H1 (cell line): ENCODE data around the gene XNDC1N. TPM values are rescaled to one million over a fixed set of nuclear protein-coding genes. Genes with fewer than 3 reads are reported as not detected.

Experiments
- CTCF ChIA-PET: fragments of 300-600 bp; sonication (Branson Sonifier 250); formaldehyde crosslinking; loops from one replicate; lab custom pipeline; 2021; ENCODE audit not compliant: partially characterized antibody; lab: Charles Lee
- POLR2A ChIA-PET: fragments of 300-600 bp; sonication (Branson Sonifier 250); formaldehyde crosslinking; loops from one replicate; lab custom pipeline; 2021; ENCODE audit warnings: inconsistent platforms; ENCODE audit not compliant: partially characterized antibody; lab: Charles Lee
- DNase-seq, 2 experiments: peaks; one replicate each; pipeline versions ENCODE4 v3.0.0 to v3.0.0-alpha.2; 2010 to 2022; ENCODE audit warnings: low spot score in 2 of 2, low read depth in 1 of 2, mixed read lengths in 1 of 2
- FAIRE-seq: peaks from 2 replicates; lab custom pipeline; 2011; peaks lifted over from hg19 to GRCh38; lab: Jason Lieb, UNC
- H2AFZ ChIP-seq: 2 replicates; pipeline ENCODE4 v1.8.1; 2012; ENCODE audit warnings: low read length, inconsistent platforms
- H2AK5ac ChIP-seq: 2 replicates; pipeline ENCODE4 v1.6.1; 2013; ENCODE audit warnings: low read depth, low read length
- H2BK120ac ChIP-seq: replicated peaks from 2 replicates; pipeline ENCODE3; 2013; ENCODE audit warnings: low read depth, low read length, inconsistent platforms
- H2BK12ac ChIP-seq: 2 replicates; pipeline ENCODE4 v1.6.1; 2013; ENCODE audit warnings: low read depth, low read length
- H2BK15ac ChIP-seq: 2 replicates; pipeline ENCODE4 v1.6.1; 2013; ENCODE audit warnings: low read length
- H2BK20ac ChIP-seq: 2 replicates; pipeline ENCODE4 v1.6.1; 2013; ENCODE audit warnings: low read length
- H2BK5ac ChIP-seq: 2 replicates; pipeline ENCODE4 v1.6.1; 2013; ENCODE audit warnings: low read depth, low read length
- H3K14ac ChIP-seq: 2 replicates; pipeline ENCODE4 v1.6.1; 2013; ENCODE audit warnings: inconsistent platforms; ENCODE audit not compliant: insufficient read length
- H3K18ac ChIP-seq: 2 replicates; pipeline ENCODE4 v1.6.1; 2013; ENCODE audit warnings: low read length; ENCODE audit errors: extremely low read depth
- H3K23ac ChIP-seq: 2 replicates; pipeline ENCODE4 v1.6.1; 2013; ENCODE audit warnings: inconsistent platforms; ENCODE audit not compliant: insufficient read length
- H3K23me2 ChIP-seq: 2 replicates; pipeline ENCODE4 v1.6.1; 2013; ENCODE audit warnings: low read depth, low read length
- H3K27ac ChIP-seq: 2 replicates; pipeline ENCODE4 v1.6.1; 2011; ENCODE audit warnings: low read depth, low read length, inconsistent platforms
- H3K27me3 ChIP-seq, 4 experiments: replicated peaks in 1 of 4; 1 replicate in 1 of 4; 2 replicates in 3 of 4; pipeline versions ENCODE4 v1.6.1 to v1.8.1; 2011 to 2013; ENCODE audit warnings: low read length in 3 of 4, mild to moderate bottlenecking in 3 of 4, inconsistent platforms in 2 of 4, mixed read lengths in 2 of 4, moderate library complexity in 1 of 4; ENCODE audit not compliant: control insufficient read depth in 3 of 4, insufficient read depth in 3 of 4; ENCODE audit errors: extremely low read depth in 1 of 4
- H3K36me3 ChIP-seq, 4 experiments: 2 replicates each; pipeline versions ENCODE4 v1.6.1 to v1.8.1; 2011 to 2013; ENCODE audit warnings: mild to moderate bottlenecking in 4 of 4, low read length in 3 of 4, moderate library complexity in 2 of 4, control low read depth in 1 of 4, inconsistent platforms in 1 of 4; ENCODE audit not compliant: insufficient read depth in 4 of 4, control insufficient read depth in 2 of 4
- H3K4ac ChIP-seq: replicated peaks from 2 replicates; pipeline ENCODE3; 2013; ENCODE audit warnings: low read length, low read depth, mixed read lengths, inconsistent platforms; ENCODE audit not compliant: insufficient read length
- H3K4me1 ChIP-seq, 4 experiments: replicated peaks in 1 of 4; 1 replicate in 1 of 4; 2 replicates in 3 of 4; pipeline versions ENCODE4 v1.6.1 to v1.8.1; 2011 to 2013; ENCODE audit warnings: low read length in 3 of 4, inconsistent platforms in 2 of 4, mixed read lengths in 1 of 4; ENCODE audit not compliant: insufficient read depth in 4 of 4, control insufficient read depth in 3 of 4
- H3K4me2 ChIP-seq, 2 experiments: 2 replicates each; pipeline versions ENCODE4 v1.6.1 to v1.8.1; 2011 to 2013; ENCODE audit warnings: low read depth in 2 of 2, low read length in 2 of 2, control low read depth in 1 of 2, inconsistent platforms in 1 of 2, mild to moderate bottlenecking in 1 of 2; ENCODE audit not compliant: insufficient read depth in 1 of 2
- H3K4me3 ChIP-seq, 4 experiments: fragments of 200-600, 300-600 bp in 1 of 4; sonication (generic), shearing (Covaris generic), sonication (Bioruptor Twin) in 1 of 4; 2 replicates each; pipeline versions ENCODE4 v1.5.1 to v1.8.1; 2011 to 2016; ENCODE audit warnings: low read length in 4 of 4, low read depth in 3 of 4, control low read depth in 2 of 4, inconsistent platforms in 2 of 4, mild to moderate bottlenecking in 2 of 4, mixed read lengths in 1 of 4, moderate library complexity in 1 of 4; ENCODE audit not compliant: insufficient read depth in 2 of 4; ENCODE audit errors: extremely low read depth in 1 of 4
- H3K56ac ChIP-seq: replicated peaks from 2 replicates; pipeline ENCODE3; 2013; ENCODE audit warnings: low read depth, mild to moderate bottlenecking, mixed read lengths, low read length, inconsistent platforms; ENCODE audit not compliant: insufficient read length
- H3K79me1 ChIP-seq: 2 replicates; pipeline ENCODE4 v1.6.1; 2013; ENCODE audit warnings: low read depth, low read length, control low read depth
- H3K79me2 ChIP-seq, 2 experiments: 2 replicates each; pipeline versions ENCODE4 v1.6.1 to v1.8.1; 2012 to 2013; ENCODE audit warnings: low read length in 2 of 2, mild to moderate bottlenecking in 2 of 2, inconsistent platforms in 1 of 2; ENCODE audit not compliant: insufficient read depth in 2 of 2, control insufficient read depth in 1 of 2
- H3K9ac ChIP-seq, 4 experiments: replicated peaks in 1 of 4; 1 replicate in 1 of 4; 2 replicates in 3 of 4; pipeline versions ENCODE4 v1.6.1 to v1.8.1; 2011 to 2013; ENCODE audit warnings: low read depth in 3 of 4, low read length in 3 of 4, control low read depth in 2 of 4, mild to moderate bottlenecking in 2 of 4, moderate library complexity in 2 of 4, inconsistent platforms in 1 of 4; ENCODE audit errors: extremely low read depth in 1 of 4
- H3K9me3 ChIP-seq, 2 experiments: 2 replicates each; pipeline versions ENCODE4 v1.6.1 to v1.8.1; 2012 to 2013; ENCODE audit warnings: mild to moderate bottlenecking in 2 of 2, moderate library complexity in 2 of 2, control low read depth in 1 of 2, inconsistent platforms in 1 of 2, low read depth in 1 of 2, low read length in 1 of 2, mixed read lengths in 1 of 2; ENCODE audit not compliant: insufficient read depth in 2 of 2
- H4K20me1 ChIP-seq, 2 experiments: replicated peaks in 1 of 2; 2 replicates each; pipeline versions ENCODE3 to v1.8.1; 2011 to 2013; ENCODE audit warnings: inconsistent platforms in 2 of 2, low read length in 2 of 2, mild to moderate bottlenecking in 1 of 2; ENCODE audit not compliant: insufficient read depth in 2 of 2, control insufficient read depth in 1 of 2
- H4K5ac ChIP-seq: 2 replicates; pipeline ENCODE4 v1.6.1; 2013; ENCODE audit warnings: low read length, low read depth, mixed read lengths, inconsistent platforms; ENCODE audit not compliant: insufficient read length
- H4K8ac ChIP-seq: 2 replicates; pipeline ENCODE4 v1.8.0; 2013; ENCODE audit warnings: mild to moderate bottlenecking, moderate library complexity, low read length, inconsistent platforms; ENCODE audit not compliant: insufficient read depth; ENCODE audit errors: extremely low read depth
- H4K91ac ChIP-seq: replicated peaks from 2 replicates; pipeline ENCODE3; 2013; ENCODE audit warnings: low read length, mixed read lengths, inconsistent platforms; ENCODE audit not compliant: insufficient read length
- ATF3 ChIP-seq: IDR thresholded peaks from 2 replicates; pipeline ENCODE4 v1.6.1; 2011; ENCODE audit warnings: low read depth, mild to moderate bottlenecking, low read length; ENCODE audit not compliant: insufficient read depth
- BCL11A ChIP-seq, 2 experiments: IDR thresholded peaks; one replicate each; pipeline ENCODE4 v1.6.1; 2011; ENCODE audit warnings: low read depth in 2 of 2, low read length in 2 of 2, mild to moderate bottlenecking in 2 of 2
- CEBPB ChIP-seq: IDR thresholded peaks from 2 replicates; pipeline ENCODE4 v1.6.1; 2012; ENCODE audit warnings: low read depth, low read length
- KDM5A ChIP-seq: fragments of 200-600 bp; IDR thresholded peaks from 2 replicates; pipeline ENCODE4 v1.7.1; 2012; ENCODE audit warnings: mild to moderate bottlenecking, low read length, inconsistent platforms, mixed read lengths
- NRF1 ChIP-seq: IDR thresholded peaks from 2 replicates; pipeline ENCODE4 v1.6.1; 2011; ENCODE audit warnings: mild to moderate bottlenecking, low read depth, low read length, improper control_type of control experiment
- POU5F1 ChIP-seq: IDR thresholded peaks from 2 replicates; pipeline ENCODE4 v1.6.1; 2011; ENCODE audit warnings: low read depth, mild to moderate bottlenecking, low read length, moderate library complexity
- RAD21 ChIP-seq, 2 experiments: IDR thresholded peaks in 1 of 2; conservative IDR thresholded peaks in 1 of 2; 2 replicates each; pipeline ENCODE4 v1.6.1; 2011; ENCODE audit warnings: low read depth in 2 of 2, low read length in 2 of 2, improper control_type of control experiment in 1 of 2, inconsistent platforms in 1 of 2, mild to moderate bottlenecking in 1 of 2, moderate library complexity in 1 of 2
- RFX5 ChIP-seq: IDR thresholded peaks from 2 replicates; pipeline ENCODE4 v1.6.1; 2011; ENCODE audit warnings: low read depth, low read length, improper control_type of control experiment, borderline replicate concordance
- TBP ChIP-seq: IDR thresholded peaks from 2 replicates; pipeline ENCODE4 v1.6.1; 2011; ENCODE audit warnings: low read depth, low read length, improper control_type of control experiment
- TCF12 ChIP-seq: IDR thresholded peaks from 2 replicates; pipeline ENCODE4 v1.6.1; 2011; ENCODE audit warnings: low read depth, mild to moderate bottlenecking, low read length
- WGBS, 2 experiments: shearing (Covaris generic) in 1 of 2; methylation state at CpG; one replicate each; pipeline versions ENCODE4 v1.1.6 to v1.1.7; 2013 to 2015; ENCODE audit warnings: low lambda C conversion rate in 2 of 2, mixed read lengths in 2 of 2, inconsistent platforms in 1 of 2, low coverage in 1 of 2, missing lambda C conversion rate in 1 of 2; ENCODE audit not compliant: insufficient replicate concordance in 2 of 2, insufficient coverage in 1 of 2, insufficient read length in 1 of 2; ENCODE audit errors: extremely low coverage in 1 of 2, missing lambda C conversion rate in 1 of 2; 5-methylcytosine and 5-hydroxymethylcytosine counted together
- polyA plus RNA-seq, 7 experiments: library from polyadenylated mRNA; depleted of rRNA in 3 of 7; stranded (reverse) in 5 of 7; unstranded in 2 of 7; fragments of >200 nt in 5 of 7; fragments of 200-250 nt in 2 of 7; gene quantifications; 1 replicate in 5 of 7; 2 replicates in 1 of 7; 4 replicates in 1 of 7; pipeline versions ENCODE4 v1.2.1 to v1.2.3, GENCODE V29; 2011 to 2013; ENCODE audit warnings: missing spikeins in 2 of 7, mixed read lengths in 2 of 7
- total RNA-seq: library from RNA; stranded (reverse); fragmentation: NEBNext Ultra II Directional; extraction: Animal tissue kit (Norgen Biotek cat#: 25700); gene quantifications from 2 replicates; pipeline ENCODE4 v1.2.1, GENCODE V29; 2021
- TF ChIP-seq, protein P1 (sequence below): IDR thresholded peaks from 2 replicates; pipeline ENCODE4 v1.6.1; 2011; ENCODE audit warnings: low read length, improper control_type of control experiment

XNDC1N gene
- total and polyA plus RNA-seq, 2 of the 8 experiments (the other 6 are each of a cell fraction or from before 2014, with no cell fraction given): 5.8 to 7.5 TPM

DNA sequence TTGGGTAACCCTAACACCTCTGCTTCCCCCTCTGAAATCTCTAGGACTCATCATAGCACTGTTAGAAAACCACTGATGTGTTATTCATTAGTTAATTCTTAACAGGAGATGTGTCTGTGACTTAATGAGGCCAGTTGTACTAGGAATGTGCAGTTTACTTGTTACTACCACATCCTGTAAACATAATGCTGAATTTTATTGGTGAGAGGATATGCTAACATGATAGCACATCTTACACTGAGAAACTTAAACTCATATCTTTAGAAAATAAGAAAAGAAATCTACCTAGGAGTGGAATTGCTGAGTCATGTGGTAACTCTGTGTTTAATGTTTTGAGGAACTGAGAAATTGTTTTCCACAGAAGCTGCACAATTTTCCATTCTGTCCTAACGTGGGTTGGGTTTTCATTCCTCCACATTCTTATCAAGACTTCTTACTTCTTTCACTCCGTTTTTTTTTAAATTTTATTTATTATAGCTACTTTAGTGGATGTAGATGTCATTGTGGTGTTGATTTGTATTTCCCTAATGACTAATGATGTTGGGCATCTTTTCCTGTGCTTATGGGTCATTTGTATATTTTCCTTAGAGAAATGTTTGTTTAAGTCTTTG, 34.1 kb upstream of the XNDC1N start:
- H4K20me1 ChIP-seq: peaks cover 3 to 4% of the 10 kb centered on the region in 2 experiments
- CTCF ChIA-PET: interaction anchor here (0.6 kb wide), 1 partner anchor 15 kb away, joined by 3 read pairs; no protein-coding TSS in a partner anchor
- H2BK5ac ChIP-seq: no peak overlapping the region
- H2BK20ac ChIP-seq: no peak overlapping the region
- H3K79me2 ChIP-seq: peaks cover 0 to 5% of the 10 kb centered on the region in 2 experiments; a peak in 1 of 4 replicates
- no peak overlapping the region for H3K4me2 ChIP-seq
- WGBS, 2 experiments: 86% methylated on average over 2 of the region's 2 CpGs; no CpG with 5 or more reads in 1 of the 2 experiments
- H2AK5ac ChIP-seq: no peak overlapping the region
- H2AFZ ChIP-seq: no peak overlapping the region
- H3K4me1 ChIP-seq: no peaks in the 10 kb centered on the region
- no peak overlapping the region for H3K9ac ChIP-seq
- no peaks in the 10 kb centered on the region for H3K9me3 ChIP-seq
- H3K14ac ChIP-seq: no peak overlapping the region
- no peak overlapping the region for H2BK15ac ChIP-seq
- H3K79me1 ChIP-seq: no peaks in the 10 kb centered on the region; the same call in 1 of the 2 replicates
- no peak overlapping the region for H4K91ac ChIP-seq
- H3K27ac ChIP-seq: no peak overlapping the region
- H4K8ac ChIP-seq: no peak overlapping the region
- no peaks in the 10 kb centered on the region for H3K23me2 ChIP-seq
- H3K18ac ChIP-seq: no peak overlapping the region
- H2BK12ac ChIP-seq: no peak overlapping the region
- no peak for DNase-seq
- no peak overlapping the region for H3K56ac ChIP-seq
- peaks cover 0 to 25% (median 11%) of the 10 kb centered on the region in 4 experiments; a peak in 5 of 8 replicates for H3K36me3 ChIP-seq
- no peak overlapping the region for H2BK120ac ChIP-seq
- no peaks in the 10 kb centered on the region for H3K27me3 ChIP-seq
- H3K4ac ChIP-seq: no peak overlapping the region
- H3K23ac ChIP-seq: no peak overlapping the region
- no peak overlapping the region for H3K4me3 ChIP-seq
- POLR2A ChIA-PET: interaction anchor here (1.8 kb wide), 1 partner anchor 35 kb away, joined by 4 read pairs; the partner anchor contains the start of gene XNDC1N
- no peak for FAIRE-seq
- H4K5ac ChIP-seq: no peak overlapping the region
- TF ChIP-seq CEBPB (no peak), ATF3 (no peak), POU5F1 (no peak), TBP (no peak), NRF1 (no peak), RAD21 (IDR thresholded peaks at IDR 0.05 in 1 of 2, conservative IDR thresholded peaks at IDR 0.05 in 1 of 2; ENCODE audit: low read depth in 2 of 2, low read length in 2 of 2) (no peak), TCF12 (no peak), KDM5A (no peak), RFX5 (no peak), BCL11A (IDR thresholded peaks at IDR 0.05; ENCODE audit: low read depth in 2 of 2, low read length in 2 of 2) (no peak)
- TF ChIP-seq, protein P1, sequence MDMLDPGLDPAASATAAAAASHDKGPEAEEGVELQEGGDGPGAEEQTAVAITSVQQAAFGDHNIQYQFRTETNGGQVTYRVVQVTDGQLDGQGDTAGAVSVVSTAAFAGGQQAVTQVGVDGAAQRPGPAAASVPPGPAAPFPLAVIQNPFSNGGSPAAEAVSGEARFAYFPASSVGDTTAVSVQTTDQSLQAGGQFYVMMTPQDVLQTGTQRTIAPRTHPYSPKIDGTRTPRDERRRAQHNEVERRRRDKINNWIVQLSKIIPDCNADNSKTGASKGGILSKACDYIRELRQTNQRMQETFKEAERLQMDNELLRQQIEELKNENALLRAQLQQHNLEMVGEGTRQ: no peak
